Caki2 (cell line): Measurements from ENCODE around the gene ANKRD11. TPM values are rescaled to one million over a fixed set of nuclear protein-coding genes. Genes with fewer than 3 reads are reported as not detected.
"Not testable (repeated sequence)": the region's sequence is repeated elsewhere in the genome, so short reads cannot be mapped to it uniquely, and the experiment has no call there.

Source experiments
- DNase-seq: peaks from one replicate; pipeline ENCODE4 v3.0.0-alpha.2; 2015; ENCODE audit warnings: low read depth
- in situ Hi-C: cut with HindIII; loops from 2 replicates; pipeline ENCODE4 v1.10.0; 2016; ENCODE audit warnings: low sequenced_read_pairs, low pct_unique_long_range_greater_than_20kb, mixed read lengths
- total RNA-seq: library from RNA; depleted of rRNA; stranded (reverse); fragments of >200 nt; shearing (Covaris generic); gene quantifications from 2 replicates; pipeline ENCODE4 v1.2.3, GENCODE V29; 2014; ENCODE audit warnings: low replicate concordance

ANKRD11 gene
- total RNA-seq, 1 experiment from 2014 or later, result 56.3 TPM

DNA sequence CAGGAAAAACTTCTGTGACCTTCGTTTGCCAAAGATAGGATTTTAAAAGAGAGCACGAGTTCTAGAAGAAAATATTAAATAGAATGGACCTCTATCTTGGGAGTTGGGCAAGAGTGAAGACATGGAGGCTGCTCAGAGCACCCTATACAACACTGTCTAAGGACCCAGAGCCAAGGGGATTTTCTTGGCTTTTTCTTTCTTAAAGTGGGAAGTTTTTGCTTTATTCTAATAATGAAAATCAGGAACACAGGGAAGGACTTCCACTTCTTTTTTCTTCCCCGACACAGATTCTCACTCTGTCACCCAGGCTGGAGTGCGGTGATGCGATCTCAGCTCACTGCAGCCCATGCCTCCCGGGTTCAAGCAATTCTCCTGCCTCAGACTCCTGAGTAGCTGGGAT is 178.7 kb downstream of the ANKRD11 start:
- DNase-seq, result no peak
- in situ Hi-C loops, result no loop called here

GRCh38 chr16:89309438-89310122 is 180.8 kb downstream of the ANKRD11 start:
- DNase-seq, result no peak
- in situ Hi-C loops, result no loop called here

GRCh38 chr16:89308391-89309333 is 181.7 kb downstream of the ANKRD11 start:
- in situ Hi-C loops, result no loop called here

GRCh38 chr16:89307421-89307805 is 182.9 kb downstream of the ANKRD11 start:
- DNase-seq, result no peak
- in situ Hi-C loops, result no loop called here

More at GRCh38 chr16:89308391-89309333, 181.7 kb downstream of the ANKRD11 start:
- no peak for DNase-seq

GRCh38 chr16:89306457-89307420 is 183.6 kb downstream of the ANKRD11 start:
- in situ Hi-C loops, DNase-seq: not testable (repeated sequence)

GRCh38 chr16:89304941-89305705 is 185.2 kb downstream of the ANKRD11 start:
- in situ Hi-C loops, result no loop called here
- no peak for DNase-seq

DNA sequence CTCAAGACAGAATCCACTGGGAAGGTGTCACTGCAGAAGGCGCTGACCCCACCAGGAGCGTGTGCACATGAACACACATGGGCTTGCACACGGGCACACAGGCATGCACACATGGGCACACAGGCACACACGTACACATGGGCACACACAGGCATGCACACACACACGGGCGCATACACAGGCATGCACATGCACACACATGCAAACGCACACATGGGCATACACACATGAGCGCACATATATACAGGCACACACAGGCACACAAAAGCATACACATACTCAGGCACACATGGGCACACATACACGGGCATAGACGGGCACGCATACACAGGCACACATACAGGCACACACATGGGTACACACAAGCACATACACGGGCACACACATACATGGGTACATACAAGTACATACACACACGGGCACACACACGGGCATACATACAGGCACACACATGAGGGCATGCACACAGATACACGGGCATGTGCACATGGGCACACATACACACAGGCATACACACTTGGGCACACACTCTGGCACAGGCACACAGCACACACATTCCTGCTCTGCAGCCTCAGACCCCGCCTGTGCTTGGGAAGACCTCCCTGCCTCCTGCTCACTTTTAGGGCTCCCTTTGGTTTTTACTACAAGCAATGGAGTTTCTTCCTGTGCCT is 186.0 kb downstream of the ANKRD11 start:
- in situ Hi-C loops, result no loop called here
- DNase-seq, result no peak

- in situ Hi-C loops, result no loop called here
These were observed 186.7 kb downstream of the ANKRD11 start for GRCh38 chr16:89303617-89304016.

GRCh38 chr16:89300976-89301360 is 189.4 kb downstream of the ANKRD11 start:
- in situ Hi-C loops, result no loop called here
- DNase-seq, result no peak

More at GRCh38 chr16:89303617-89304016, 186.7 kb downstream of the ANKRD11 start:
- DNase-seq, result no peak

DNA sequence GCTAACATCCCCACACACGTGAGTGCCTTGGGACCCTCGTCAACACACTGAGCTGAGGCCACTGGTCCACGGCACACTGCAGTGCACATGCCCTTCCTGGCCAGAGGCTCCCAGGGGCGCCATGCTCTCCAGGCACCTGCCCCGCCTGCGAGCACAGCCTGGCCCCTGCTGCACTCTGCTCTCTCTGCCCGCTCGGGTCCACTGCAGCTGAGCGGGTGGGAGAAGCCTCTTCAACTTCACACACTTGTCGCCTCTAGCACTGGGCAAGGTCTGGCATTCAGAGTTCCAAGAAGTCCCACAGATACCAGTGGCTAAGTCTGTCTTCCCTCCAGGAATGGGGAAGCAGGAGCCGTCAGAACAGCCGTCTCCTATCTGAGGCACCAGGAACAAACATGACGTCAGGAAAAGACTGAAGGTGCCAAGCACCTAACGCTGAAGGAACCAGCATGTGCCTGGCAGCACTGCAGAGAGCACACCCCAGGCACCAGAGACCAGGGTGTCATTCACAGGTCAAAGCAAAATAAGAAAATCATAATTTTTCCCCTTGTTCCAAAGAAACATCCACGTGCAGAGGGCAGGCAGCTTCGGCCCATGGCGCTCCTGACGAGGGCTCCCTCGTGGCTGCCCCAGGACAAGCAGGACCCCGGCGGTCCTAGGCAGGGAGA is 189.9 kb downstream of the ANKRD11 start:
- no peak for DNase-seq
- in situ Hi-C loops, result no loop called here

DNA sequence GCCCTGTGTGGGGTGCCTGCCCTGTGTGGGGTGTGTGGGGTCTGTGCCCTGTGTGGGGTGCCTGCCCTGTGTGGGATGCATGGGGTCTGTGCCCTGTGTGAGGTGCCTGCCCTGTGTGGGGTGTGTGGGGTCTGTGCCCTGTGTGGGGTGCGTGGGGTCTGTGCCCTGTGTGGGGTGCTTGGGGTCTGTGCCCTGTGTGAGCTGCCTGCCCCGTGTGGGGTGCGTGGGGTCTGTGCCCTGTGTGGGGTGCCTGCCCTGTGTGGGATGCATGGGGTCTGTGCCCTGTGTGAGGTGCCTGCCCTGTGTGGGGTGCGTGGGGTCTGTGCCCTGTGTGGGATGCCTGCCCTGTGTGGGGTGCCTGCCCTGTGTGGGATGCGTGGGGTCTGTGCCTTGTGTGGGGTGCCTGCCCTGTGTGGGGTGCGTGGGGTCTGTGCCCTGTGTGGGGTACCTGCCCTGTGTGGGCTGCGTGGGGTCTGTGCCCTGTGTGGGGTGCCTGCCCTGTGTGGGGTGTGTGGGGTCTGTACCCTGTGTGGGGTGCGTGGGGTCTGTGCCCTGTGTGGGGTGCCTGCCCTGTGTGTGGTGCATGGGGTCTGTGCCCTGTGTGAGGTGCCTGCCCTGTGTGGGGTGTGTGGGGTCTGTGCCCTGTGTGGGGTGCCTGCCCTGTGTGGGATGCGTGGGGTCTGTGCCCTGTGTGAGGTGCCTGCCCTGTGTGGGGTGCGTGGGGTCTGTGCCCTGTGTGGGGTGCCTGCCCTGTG is 190.8 kb downstream of the ANKRD11 start:
- in situ Hi-C loops, DNase-seq: not testable (repeated sequence)

DNA sequence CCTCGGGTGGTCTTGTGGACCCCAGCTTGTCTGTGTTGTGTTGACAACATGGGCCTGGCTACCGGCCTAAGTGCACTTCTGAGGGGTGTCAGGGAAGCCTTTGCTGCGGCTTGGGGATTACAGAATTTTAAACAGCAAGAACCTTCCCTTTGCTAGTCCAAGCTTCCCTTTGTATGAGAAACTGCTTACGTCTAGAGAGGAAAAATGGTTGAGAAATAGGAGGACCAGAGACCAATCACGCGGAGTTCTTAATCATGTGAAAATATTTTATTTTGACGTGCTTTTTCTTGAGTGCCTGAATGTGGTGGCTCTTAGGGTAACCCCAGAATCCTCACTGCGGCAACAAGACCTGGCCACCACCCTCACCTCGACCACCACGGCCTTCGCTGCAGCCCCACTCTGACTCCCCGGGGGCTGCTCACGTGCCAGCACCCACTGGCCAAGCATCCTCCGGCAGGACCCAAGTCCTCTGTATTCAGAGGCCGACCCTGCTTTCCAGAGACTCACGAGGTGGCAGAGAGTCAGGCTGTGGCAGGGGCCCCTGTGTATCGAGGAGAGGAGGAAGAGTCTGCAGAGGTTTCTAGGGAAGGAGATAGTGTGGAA is 191.6 kb downstream of the ANKRD11 start:
- DNase-seq, result no peak
- in situ Hi-C loops, result no loop called here

GRCh38 chr16:89297910-89298545 is 192.3 kb downstream of the ANKRD11 start:
- in situ Hi-C loops, result no loop called here
- DNase-seq, result no peak

- DNase-seq, result no peak
- in situ Hi-C loops, result no loop called here
These were observed 193.0 kb downstream of the ANKRD11 start for GRCh38 chr16:89297156-89297874.

DNA sequence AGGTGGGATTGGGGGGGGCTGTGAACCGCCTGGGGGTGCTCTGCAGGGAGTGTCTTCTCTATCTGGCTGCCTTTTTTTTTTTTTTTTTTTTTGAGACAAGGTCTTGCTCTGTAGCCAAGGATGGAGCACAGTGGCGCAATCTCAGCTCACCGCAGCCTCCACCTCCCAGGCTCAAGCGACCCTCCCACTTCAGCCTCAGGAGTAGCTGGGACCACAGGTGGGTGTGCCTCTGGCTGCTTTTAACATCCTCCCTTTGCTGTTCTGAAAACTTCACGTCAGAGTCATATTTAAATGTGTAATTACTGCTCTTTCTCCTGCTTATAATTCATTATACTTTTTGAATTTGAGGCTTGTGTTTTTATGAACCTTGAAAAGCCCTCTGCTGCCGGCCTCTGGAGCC is 194.4 kb downstream of the ANKRD11 start:
- in situ Hi-C loops, result no loop called here
- DNase-seq, result no peak
